ENCODE data around the gene SKI. TPM values are rescaled to one million over a fixed set of nuclear protein-coding genes. Genes with fewer than 3 reads are reported as not detected.
"Not testable (repeated sequence)": the region's sequence is repeated elsewhere in the genome, so short reads cannot be mapped to it uniquely, and the experiment has no call there.

SKI gene
- total RNA-seq, 1 experiment from 2014 or later = 89.5 TPM

DNA sequence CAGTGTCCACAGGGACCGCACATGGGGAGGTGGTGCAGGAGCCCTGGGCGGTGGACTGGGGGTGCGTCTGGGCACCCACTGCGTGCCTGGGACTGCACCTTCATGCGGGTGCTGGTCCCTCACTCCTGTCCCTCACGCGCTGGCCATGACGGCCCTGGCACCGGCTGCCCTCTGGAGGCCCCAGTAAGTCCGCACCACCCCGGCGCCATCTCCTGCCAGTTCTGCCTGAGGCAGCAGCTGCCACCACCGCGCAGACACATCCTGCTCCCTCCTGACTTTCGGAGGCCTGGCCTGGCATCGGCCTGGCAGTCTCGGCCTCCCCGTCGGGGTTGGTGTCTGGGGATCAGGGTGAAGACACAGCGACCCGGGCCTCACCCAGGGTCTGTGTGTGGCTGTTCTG, 98.4 kb downstream of the SKI start:
- Histone ChIP-seq H3K9me3 (ENCODE audit: control insufficient read depth, low read depth, low read length) (no peaks in the 10 kb centered on the region), H2BK5ac (ENCODE audit: insufficient read length, low read length) (no peak overlapping the region), H2BK20ac (ENCODE audit: low read depth, low read length, poor library complexity, severe bottlenecking) (no peak overlapping the region), H3K27me3 (ENCODE audit: insufficient read depth, low read length) (no peaks in the 10 kb centered on the region), H3T11ph (ENCODE audit: low read length) (no peak overlapping the region), H2BK120ac (ENCODE audit: low read depth, low read length, poor library complexity, severe bottlenecking) (no peak overlapping the region), H3K56ac (ENCODE audit: insufficient read length, low read depth, low read length) (no peak overlapping the region), H3K79me1 (ENCODE audit: insufficient read depth, low read depth, low read length, poor library complexity, severe bottlenecking) (no peaks in the 10 kb centered on the region), H4K20me1 (ENCODE audit: control insufficient read depth, insufficient read depth, insufficient read length) (no peaks in the 10 kb centered on the region), H3K9ac (ENCODE audit: extremely low read depth, insufficient read length, low read length) (no peak overlapping the region), H3K4me2 (ENCODE audit: insufficient read depth, insufficient read length, low read length) (no peak overlapping the region), H3K4me1 (ENCODE audit: insufficient read depth, low read length) (no peaks in the 10 kb centered on the region), H2AK5ac (ENCODE audit: insufficient read length, low read length) (no peak overlapping the region), H2AFZ (ENCODE audit: low read length) (no peak overlapping the region), H3K23me2 (ENCODE audit: insufficient read length, low read depth, low read length, poor library complexity, severe bottlenecking) (no peaks in the 10 kb centered on the region), H4K5ac (ENCODE audit: insufficient read length, low read depth, low read length) (no peak overlapping the region), H3K4ac (ENCODE audit: low read depth, low read length) (no peak overlapping the region), H3K79me2 (ENCODE audit: insufficient read depth, low read length) (no peaks in the 10 kb centered on the region), H3K27ac (ENCODE audit: insufficient read length, low read depth, low read length) (no peak overlapping the region), H4K91ac (ENCODE audit: insufficient read length, low read depth, low read length) (no peak overlapping the region), H3K14ac (ENCODE audit: insufficient read depth, low read length) (no peak overlapping the region; the same call in 1 of the 2 replicates), H3K23ac (ENCODE audit: insufficient read length, low read depth, low read length) (no peak overlapping the region), H2BK12ac (ENCODE audit: insufficient read length, low read depth, low read length) (no peak overlapping the region), H2BK15ac (ENCODE audit: low read depth, low read length) (no peak overlapping the region), H4K8ac (replicated peaks; ENCODE audit: insufficient read length, low read depth, low read length) (no peak overlapping the region), H3K18ac (ENCODE audit: insufficient read length, low read depth, low read length) (no peak overlapping the region)
- Mint-ChIP-seq H3K9me3 (peaks cover 5% of the 10 kb centered on the region in 2 experiments; a peak in 3 of 5 replicates), H3K4me1 (peaks cover 0 to 7% of the 10 kb centered on the region in 2 experiments; a peak in 2 of 4 replicates), H3K36me3 (ENCODE audit: insufficient read depth in 1 of 3, low read depth in 3 of 3) (no peaks in the 10 kb centered on the region; a peak in 2 of 7 replicates), H3K27me3 (ENCODE audit: low read depth) (peaks cover 6% of the 10 kb centered on the region), H3K27ac (no peak overlapping the region; a peak in 1 of 7 replicates), H3K4me3 (no peak overlapping the region)
- TF ChIP-seq, protein P1, sequence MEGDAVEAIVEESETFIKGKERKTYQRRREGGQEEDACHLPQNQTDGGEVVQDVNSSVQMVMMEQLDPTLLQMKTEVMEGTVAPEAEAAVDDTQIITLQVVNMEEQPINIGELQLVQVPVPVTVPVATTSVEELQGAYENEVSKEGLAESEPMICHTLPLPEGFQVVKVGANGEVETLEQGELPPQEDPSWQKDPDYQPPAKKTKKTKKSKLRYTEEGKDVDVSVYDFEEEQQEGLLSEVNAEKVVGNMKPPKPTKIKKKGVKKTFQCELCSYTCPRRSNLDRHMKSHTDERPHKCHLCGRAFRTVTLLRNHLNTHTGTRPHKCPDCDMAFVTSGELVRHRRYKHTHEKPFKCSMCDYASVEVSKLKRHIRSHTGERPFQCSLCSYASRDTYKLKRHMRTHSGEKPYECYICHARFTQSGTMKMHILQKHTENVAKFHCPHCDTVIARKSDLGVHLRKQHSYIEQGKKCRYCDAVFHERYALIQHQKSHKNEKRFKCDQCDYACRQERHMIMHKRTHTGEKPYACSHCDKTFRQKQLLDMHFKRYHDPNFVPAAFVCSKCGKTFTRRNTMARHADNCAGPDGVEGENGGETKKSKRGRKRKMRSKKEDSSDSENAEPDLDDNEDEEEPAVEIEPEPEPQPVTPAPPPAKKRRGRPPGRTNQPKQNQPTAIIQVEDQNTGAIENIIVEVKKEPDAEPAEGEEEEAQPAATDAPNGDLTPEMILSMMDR (conservative IDR thresholded peaks at IDR 0.05) = no peak
- no peak for DNase-seq
- WGBS (ENCODE audit: extremely low coverage, insufficient read length, low lambda C conversion rate) = no CpG with 5 or more reads among the region's 21 CpGs

DNA sequence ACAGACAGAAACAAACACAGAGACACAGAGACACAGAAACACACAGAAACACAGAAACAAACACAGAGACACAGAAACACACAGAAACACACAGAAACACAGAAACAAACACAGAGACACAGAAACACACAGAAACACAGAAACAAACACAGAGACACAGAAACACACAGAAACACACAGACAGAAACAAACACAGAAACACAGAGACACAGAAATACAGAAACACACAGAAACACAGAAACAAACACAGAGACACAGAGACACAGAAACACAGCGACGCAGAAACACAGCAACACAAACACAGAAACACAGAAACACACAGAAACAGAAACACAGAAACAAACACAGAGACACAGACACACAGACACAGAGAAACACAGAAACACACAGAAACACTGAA, 99.0 kb downstream of the SKI start:
- not testable (repeated sequence) for H3K79me1 ChIP-seq (ENCODE audit: insufficient read depth, low read depth, low read length, poor library complexity, severe bottlenecking); H2AFZ ChIP-seq (ENCODE audit: low read length); H4K91ac ChIP-seq (ENCODE audit: insufficient read length, low read depth, low read length); H3K27ac ChIP-seq (ENCODE audit: insufficient read length, low read depth, low read length); H2BK12ac ChIP-seq (ENCODE audit: insufficient read length, low read depth, low read length); H3K9me3 ChIP-seq (ENCODE audit: control insufficient read depth, low read depth, low read length); H3K4me2 ChIP-seq (ENCODE audit: insufficient read depth, insufficient read length, low read length); H3K14ac ChIP-seq (ENCODE audit: insufficient read depth, low read length); H4K8ac ChIP-seq (replicated peaks; ENCODE audit: insufficient read length, low read depth, low read length); H3K27me3 ChIP-seq (ENCODE audit: insufficient read depth, low read length); DNase-seq; H4K5ac ChIP-seq (ENCODE audit: insufficient read length, low read depth, low read length); H3K56ac ChIP-seq (ENCODE audit: insufficient read length, low read depth, low read length); H3K4me1 ChIP-seq (ENCODE audit: insufficient read depth, low read length); H2BK20ac ChIP-seq (ENCODE audit: low read depth, low read length, poor library complexity, severe bottlenecking); H3T11ph ChIP-seq (ENCODE audit: low read length); H3K79me2 ChIP-seq (ENCODE audit: insufficient read depth, low read length); H3K9ac ChIP-seq (ENCODE audit: extremely low read depth, insufficient read length, low read length); H3K4ac ChIP-seq (ENCODE audit: low read depth, low read length); H3K4me1 Mint-ChIP-seq; H3K23ac ChIP-seq (ENCODE audit: insufficient read length, low read depth, low read length); H3K18ac ChIP-seq (ENCODE audit: insufficient read length, low read depth, low read length); H3K9me3 Mint-ChIP-seq; H3K23me2 ChIP-seq (ENCODE audit: insufficient read length, low read depth, low read length, poor library complexity, severe bottlenecking); H3K27me3 Mint-ChIP-seq (ENCODE audit: low read depth); H2BK5ac ChIP-seq (ENCODE audit: insufficient read length, low read length); H2BK120ac ChIP-seq (ENCODE audit: low read depth, low read length, poor library complexity, severe bottlenecking); H2BK15ac ChIP-seq (ENCODE audit: low read depth, low read length); H2AK5ac ChIP-seq (ENCODE audit: insufficient read length, low read length); H4K20me1 ChIP-seq (ENCODE audit: control insufficient read depth, insufficient read depth, insufficient read length); H3K36me3 Mint-ChIP-seq (ENCODE audit: insufficient read depth in 1 of 3, low read depth in 3 of 3)
- H3K27ac Mint-ChIP-seq = peak overlapping the region in 1 of 3 experiments; percentile 26; a peak in 4 of 7 replicates
- no CpG with 5 or more reads among the region's 2 CpGs for WGBS (ENCODE audit: extremely low coverage, insufficient read length, low lambda C conversion rate)
- peak overlapping the region in 1 of 2 experiments; percentile 4; a peak in 1 of 5 replicates for H3K4me3 Mint-ChIP-seq
